GM03348 (cell line): ENCODE results near the gene ETHE1.

Experiments used
- DNase-seq: peaks from one replicate; pipeline ENCODE4 v3.0.0; 2012; ENCODE audit warnings: low spot score

The ETHE1 gene

GRCh38 chr19:43526884-43527859 lies at the start of gene ETHE1:
TSS of gene ETHE1 (minus strand) at chr19:43527201. CDS start at chr19:43527177, 24 bp downstream.
- peak; percentile 92 for DNase-seq

- no peak for DNase-seq
These were observed 49.2 kb upstream of the ETHE1 start for GRCh38 chr19:43575955-43576878.

- DNase-seq, result peak; percentile 98
These were observed 48.4 kb upstream of the ETHE1 start, which contains the start of the genes PINLYP and XRCC1 for GRCh38 chr19:43575156-43575950. TSS of gene PINLYP (plus strand) at chr19:43575801. CDS start at chr19:43577192, 1,391 bp downstream. TSS of gene XRCC1 (minus strand) at chr19:43575527. CDS start at chr19:43575458, 69 bp downstream.

- peak; percentile 16 for DNase-seq
These were observed 47.6 kb upstream of the ETHE1 start for GRCh38 chr19:43574424-43575155.

GRCh38 chr19:43572171-43572588 lies 45.2 kb upstream of the ETHE1 start:
- DNase-seq, result no peak

GRCh38 chr19:43570174-43570791 lies 43.3 kb upstream of the ETHE1 start:
- DNase-seq, result no peak

- DNase-seq, result no peak
These were observed 42.7 kb upstream of the ETHE1 start for GRCh38 chr19:43569657-43570056.

GRCh38 chr19:43564800-43565199 lies 37.8 kb upstream of the ETHE1 start:
- DNase-seq, result no peak

- DNase-seq, result no peak
These were observed 36.9 kb upstream of the ETHE1 start for GRCh38 chr19:43563816-43564457.

GRCh38 chr19:43562698-43563241 lies 35.8 kb upstream of the ETHE1 start:
- peak; percentile 82 for DNase-seq

- no peak for DNase-seq
These were observed 35.3 kb upstream of the ETHE1 start for GRCh38 chr19:43562226-43562697.

- DNase-seq, result no peak
These were observed 34.4 kb upstream of the ETHE1 start for GRCh38 chr19:43561139-43561970.

- DNase-seq, result no peak
These were observed 33.7 kb upstream of the ETHE1 start for GRCh38 chr19:43560687-43561086.

GRCh38 chr19:43555185-43555770 lies 28.3 kb upstream of the ETHE1 start:
- peak; percentile 83 for DNase-seq

- DNase-seq, result no peak
These were observed 27.4 kb upstream of the ETHE1 start for GRCh38 chr19:43554317-43554895.

- no peak for DNase-seq
These were observed 26.7 kb upstream of the ETHE1 start for GRCh38 chr19:43553656-43554055.

GRCh38 chr19:43552616-43553015 lies 25.6 kb upstream of the ETHE1 start:
- no peak for DNase-seq

- no peak for DNase-seq
These were observed 25.1 kb upstream of the ETHE1 start for GRCh38 chr19:43552198-43552450.
